Occipital lobe (tissue), 2 donors: ENCODE results near the gene SCMH1. TPM values are rescaled to one million over a fixed set of nuclear protein-coding genes. Genes with fewer than 3 reads are reported as not detected.
"Not testable (repeated sequence)": the region's sequence is repeated elsewhere in the genome, so short reads cannot be mapped to it uniquely, and the experiment has no call there.

Source experiments
- DNase-seq: peaks from one replicate; lab custom pipeline; 2025; lab: John Stamatoyannopoulos, UW
- total RNA-seq: library from RNA; depleted of rRNA; stranded (reverse); fragments of >200 nt; gene quantifications from one replicate; pipeline ENCODE4 v1.2.3, GENCODE V29; 2014

SCMH1 gene
- total RNA-seq, 1 donor from 2014 or later = 45.5 TPM

DNA sequence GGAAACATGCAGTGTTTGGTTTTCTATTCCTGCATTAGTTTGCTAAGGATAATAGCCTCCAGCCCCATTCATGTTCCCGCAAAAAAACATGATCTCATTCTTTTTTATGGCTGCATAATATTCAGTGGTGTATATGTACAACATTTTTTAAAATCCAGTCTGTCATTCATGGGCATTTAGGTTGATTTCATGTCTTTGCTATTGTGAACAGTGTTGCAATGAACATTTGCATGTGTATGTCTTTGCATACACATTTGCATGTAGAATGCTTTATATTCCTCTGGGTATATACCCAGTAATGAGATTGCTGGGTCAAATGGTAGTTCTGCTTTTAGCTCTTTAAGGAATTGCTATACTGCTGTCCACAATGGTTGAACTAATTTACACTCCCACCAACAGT lies 9.0 kb upstream of the SCMH1 start:
- DNase-seq = not testable (repeated sequence)

- DNase-seq = no peak
Observed at GRCh38 chr1:41249319-41249718, 7.2 kb upstream of the SCMH1 start.

GRCh38 chr1:41246568-41246967 lies 4.5 kb upstream of the SCMH1 start:
- no peak for DNase-seq

DNA sequence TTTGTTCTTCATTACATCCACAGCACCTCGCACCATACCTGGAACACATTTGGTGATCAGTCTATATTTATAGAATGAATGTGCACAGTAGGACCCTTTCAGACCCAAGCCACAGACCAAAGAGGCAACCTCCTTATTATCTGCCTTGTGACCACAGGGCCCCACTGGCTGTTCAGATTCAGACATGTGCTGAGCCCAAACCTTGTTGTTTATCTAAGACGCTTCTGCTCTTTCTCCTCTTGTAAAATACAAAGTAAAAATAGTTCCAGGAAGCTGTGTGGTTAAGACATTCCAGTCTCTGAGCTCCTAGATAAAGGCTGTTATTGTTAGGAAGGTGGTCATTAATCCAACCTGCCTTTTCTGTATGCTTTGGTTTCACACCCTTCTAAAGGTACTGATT lies 3.6 kb upstream of the SCMH1 start:
- DNase-seq = no peak

GRCh38 chr1:41243079-41243385 lies 926 bp upstream of the SCMH1 start:
- DNase-seq = no peak

GRCh38 chr1:41242342-41243078 lies 404 bp upstream of the SCMH1 start:
- no peak for DNase-seq

DNA sequence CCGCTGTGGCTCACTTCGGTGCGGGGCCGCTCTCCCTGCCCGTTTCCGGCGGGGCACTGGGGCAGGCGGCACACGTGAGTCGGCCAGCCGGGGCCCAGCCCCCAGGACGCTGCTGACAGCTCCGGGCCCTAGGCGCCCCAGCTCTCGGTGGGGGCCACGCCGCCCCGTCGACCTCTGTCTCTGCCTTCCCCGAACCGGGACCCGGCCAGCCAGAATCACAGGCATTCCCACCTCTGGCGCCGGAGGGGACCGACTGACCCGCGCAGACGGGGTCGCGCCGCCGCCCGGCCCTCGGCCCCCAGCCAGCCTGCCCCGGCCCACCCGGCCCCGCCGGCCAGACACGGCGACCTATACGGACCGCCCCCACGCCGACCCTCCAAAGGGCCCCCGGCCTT lies 755 bp downstream of the SCMH1 start:
- peak; percentile 17 for DNase-seq

DNA sequence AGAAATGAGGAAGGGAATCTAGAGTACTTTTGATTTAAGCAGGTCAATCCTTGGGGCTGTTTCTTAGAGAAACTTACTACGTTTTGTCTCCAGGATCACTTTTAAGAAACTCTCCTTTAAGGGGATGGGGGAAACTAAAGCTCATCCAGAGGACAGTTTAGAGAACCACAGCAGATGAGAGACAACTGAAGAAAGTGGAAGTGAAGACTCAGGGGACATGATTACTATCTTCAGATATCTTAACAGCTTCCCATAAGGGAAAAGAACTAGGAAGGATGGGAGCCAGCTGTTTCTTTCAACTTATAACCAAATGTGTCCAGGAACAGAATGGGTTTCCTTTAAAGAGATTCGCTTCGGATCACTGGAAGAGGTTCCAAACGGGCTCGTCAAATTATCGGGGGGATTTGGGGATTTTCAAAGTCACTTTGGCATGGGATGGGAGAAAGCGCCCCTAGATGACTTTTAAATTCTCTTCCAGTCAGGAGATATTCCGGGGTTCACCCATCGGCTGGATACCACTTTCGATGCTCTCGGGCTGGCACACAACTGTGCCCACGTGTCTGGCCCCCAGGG lies 1.2 kb downstream of the SCMH1 start:
- DNase-seq = no peak

- no peak for DNase-seq
Observed at GRCh38 chr1:41239988-41240610, 2.0 kb downstream of the SCMH1 start.

GRCh38 chr1:41238311-41238988 lies 3.7 kb downstream of the SCMH1 start:
- no peak for DNase-seq

DNA sequence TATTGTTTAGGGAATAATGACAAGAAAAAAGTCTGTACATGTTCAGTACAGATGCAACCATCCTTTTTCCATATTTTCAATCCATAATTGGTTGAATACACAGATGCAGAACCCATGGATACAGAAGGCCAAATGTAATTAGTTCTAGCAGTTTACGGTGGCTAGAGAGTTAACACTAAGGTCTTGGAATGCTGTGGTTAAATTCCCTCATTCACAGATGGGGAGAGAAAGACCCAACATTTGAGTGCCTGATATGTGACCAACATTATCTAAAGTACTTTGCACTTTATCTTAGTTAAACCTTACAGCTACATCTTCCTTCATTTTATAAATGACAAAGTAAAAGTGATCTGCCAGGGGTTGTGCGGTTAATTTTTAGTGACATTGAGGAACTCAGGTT lies 5.3 kb downstream of the SCMH1 start:
- DNase-seq = no peak

GRCh38 chr1:41235893-41236292 lies 6.2 kb downstream of the SCMH1 start:
- DNase-seq = no peak

DNA sequence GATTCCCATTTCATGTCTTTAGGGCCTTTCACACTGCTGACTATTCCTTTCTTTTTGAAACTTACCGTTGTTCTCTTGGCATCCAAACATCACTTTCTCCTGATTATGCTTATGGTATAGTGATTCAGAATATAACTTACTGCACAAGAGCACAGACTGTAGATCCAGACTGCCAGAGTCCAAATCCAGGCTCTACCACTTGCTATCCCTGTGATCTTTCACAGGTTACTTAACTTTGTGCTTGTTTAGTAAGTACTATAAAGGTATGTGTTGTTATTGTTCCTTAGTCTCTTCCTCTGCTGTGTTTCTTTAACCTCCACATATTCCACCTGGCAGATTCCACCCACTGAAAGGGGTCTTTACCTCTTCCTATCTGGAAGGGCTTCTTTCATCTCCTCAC lies 8.4 kb downstream of the SCMH1 start:
- DNase-seq = no peak

- no peak for DNase-seq
Observed at GRCh38 chr1:41232305-41232704, 9.8 kb downstream of the SCMH1 start.

GRCh38 chr1:41230656-41231055 lies 11.4 kb downstream of the SCMH1 start:
- no peak for DNase-seq

DNA sequence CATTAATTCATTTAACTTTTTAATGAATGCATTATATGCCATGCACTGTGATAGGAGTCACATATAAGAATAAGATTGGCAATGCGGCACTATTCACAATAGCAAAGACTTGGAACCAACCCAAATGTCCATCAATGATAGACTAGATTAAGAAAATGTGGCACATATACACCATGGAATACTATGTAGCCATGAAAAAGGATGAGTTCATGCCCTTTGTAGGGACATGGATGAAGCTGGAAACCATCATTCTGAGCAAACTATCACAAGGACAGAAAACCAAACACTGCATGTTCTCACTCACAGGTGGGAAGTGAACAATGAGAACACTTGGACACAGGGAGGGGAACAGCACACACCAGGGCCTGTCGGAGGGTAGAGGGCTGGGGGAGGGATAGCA lies 12.9 kb downstream of the SCMH1 start:
- not testable (repeated sequence) for DNase-seq

DNA sequence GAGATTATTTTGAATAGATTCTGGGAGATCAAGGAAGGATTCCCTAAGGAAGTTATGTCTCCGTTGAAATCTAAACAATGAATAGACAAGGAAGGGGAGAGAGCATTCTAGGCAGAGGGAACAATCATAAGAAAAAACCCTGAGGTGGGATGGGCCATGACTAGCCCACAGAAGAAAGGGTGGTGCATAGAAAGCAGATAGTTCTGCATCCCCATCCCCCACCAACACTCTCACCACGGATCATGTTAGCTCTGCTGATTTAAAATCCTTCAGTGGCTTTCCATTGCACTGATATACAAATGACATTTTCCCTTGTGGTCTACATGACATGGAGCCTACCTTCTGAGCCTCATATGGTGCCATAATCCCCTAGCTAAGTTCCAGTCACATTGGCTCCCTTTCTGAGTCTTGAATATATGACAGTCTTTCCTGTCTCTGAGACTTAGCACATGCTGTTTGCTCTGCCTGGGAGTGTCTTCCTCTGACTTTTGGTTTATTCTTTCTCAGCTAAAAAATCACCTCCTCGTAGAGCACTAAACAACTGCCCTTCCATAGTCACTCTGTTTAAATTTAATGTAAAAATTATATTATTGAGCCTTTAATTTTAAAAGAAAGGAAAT lies 15.2 kb downstream of the SCMH1 start:
- DNase-seq = no peak

DNA sequence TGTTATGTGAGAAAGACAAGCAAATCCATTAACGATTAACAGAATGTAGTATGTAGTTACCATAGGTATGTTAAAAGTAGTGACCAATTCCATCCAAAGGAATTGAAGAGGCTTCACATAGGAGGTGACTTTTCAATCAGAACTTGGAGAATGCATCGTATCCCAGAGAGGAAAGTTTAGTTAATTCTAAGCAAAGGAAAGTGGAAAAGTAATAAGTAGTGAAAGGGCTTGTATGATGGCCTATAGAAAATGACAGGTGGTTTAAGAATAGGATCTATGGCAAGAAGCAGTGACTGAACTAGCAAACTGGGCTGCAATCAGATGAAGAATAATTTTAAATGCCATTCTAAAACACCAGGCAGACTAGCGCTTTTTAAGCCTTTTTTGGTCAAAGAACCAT lies 16.6 kb downstream of the SCMH1 start:
- DNase-seq = no peak

GRCh38 chr1:41222496-41222895 lies 19.6 kb downstream of the SCMH1 start:
- DNase-seq = no peak

DNA sequence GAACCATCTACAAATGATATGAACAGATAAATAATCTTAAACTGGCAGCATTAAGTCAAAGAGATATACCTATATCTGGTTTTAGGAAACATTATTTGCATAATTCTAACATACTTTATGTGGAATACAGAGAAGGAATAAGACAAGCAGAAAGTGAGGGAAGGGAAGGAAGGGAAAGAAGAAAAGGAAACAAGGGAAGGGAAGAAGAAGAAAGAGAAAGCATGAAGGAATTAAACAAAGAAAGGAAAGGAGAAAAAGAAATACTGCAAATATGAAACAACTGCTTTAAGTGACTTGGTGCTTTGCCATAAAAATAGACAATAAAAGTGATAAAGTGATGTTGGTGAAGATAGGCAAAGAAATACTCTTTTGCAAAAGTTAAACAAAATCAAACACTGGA lies 20.1 kb downstream of the SCMH1 start:
- DNase-seq = no peak

DNA sequence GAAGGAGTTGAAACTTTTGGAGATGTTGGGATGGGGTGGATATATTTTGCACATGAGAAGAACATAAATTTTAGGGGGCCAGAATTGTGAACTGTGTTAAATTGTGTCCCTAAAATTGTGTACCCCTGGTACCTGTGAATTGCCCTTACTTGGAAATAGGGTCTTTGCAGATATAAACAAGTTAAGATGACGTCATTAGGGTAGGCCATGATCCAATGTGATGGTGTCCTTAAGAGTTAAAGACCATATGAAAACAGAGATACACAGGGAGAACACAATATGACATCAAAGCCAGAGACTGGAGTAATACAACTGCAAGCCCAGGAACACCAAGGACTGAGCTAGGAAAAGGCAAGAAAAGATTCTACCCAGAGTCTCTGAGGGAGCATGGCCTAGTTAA lies 24.0 kb downstream of the SCMH1 start:
- DNase-seq = no peak

- no peak for DNase-seq
Observed at GRCh38 chr1:41217441-41217840, 24.7 kb downstream of the SCMH1 start.
